Progenitor cell of endocrine pancreas (in vitro differentiated cells): ENCODE measurements around the gene INS. TPM values are rescaled to one million over a fixed set of nuclear protein-coding genes. Genes with fewer than 3 reads are reported as not detected.

Source experiments
- DNase-seq: peaks from one replicate; pipeline ENCODE4 v3.0.0; 2021; ENCODE audit warnings: low spot score; ENCODE audit not compliant: unreplicated experiment
- H3K27ac Mint-ChIP-seq: 2 replicates; pipeline ENCODE4 v1.8.0; 2021; ENCODE audit warnings: mild to moderate bottlenecking, moderate library complexity, mixed read lengths
- H3K27me3 Mint-ChIP-seq: 2 replicates; pipeline ENCODE4 v1.8.0; 2021; ENCODE audit warnings: mixed read lengths
- H3K36me3 Mint-ChIP-seq: 2 replicates; pipeline ENCODE4 v1.8.0; 2022; ENCODE audit warnings: mixed read lengths; ENCODE audit not compliant: insufficient read depth
- H3K4me1 Mint-ChIP-seq: 2 replicates; pipeline ENCODE4 v1.8.0; 2021; ENCODE audit warnings: low read depth, mixed read lengths
- H3K4me3 Mint-ChIP-seq: 2 replicates; pipeline ENCODE4 v1.8.0; 2021; ENCODE audit warnings: low read depth, mild to moderate bottlenecking, moderate library complexity, mixed read lengths
- H3K9me3 Mint-ChIP-seq: 2 replicates; pipeline ENCODE4 v1.8.0; 2021; ENCODE audit warnings: low read depth, mixed read lengths
- total RNA-seq: library from RNA; stranded (reverse); gene quantifications from 2 replicates; pipeline ENCODE4 v1.2.1, GENCODE V29; 2021
- TF ChIP-seq, protein P1 (sequence below): fragments of 200-600 bp; sonication (generic); IDR thresholded peaks from one replicate; pipeline ENCODE4 v1.5.0; 2021; ENCODE audit warnings: antibody characterized with exemption, mild to moderate bottlenecking; ENCODE audit not compliant: unreplicated experiment

Gene INS
- total RNA-seq, 1 donor from 2014 or later, result 75.2 TPM

DNA sequence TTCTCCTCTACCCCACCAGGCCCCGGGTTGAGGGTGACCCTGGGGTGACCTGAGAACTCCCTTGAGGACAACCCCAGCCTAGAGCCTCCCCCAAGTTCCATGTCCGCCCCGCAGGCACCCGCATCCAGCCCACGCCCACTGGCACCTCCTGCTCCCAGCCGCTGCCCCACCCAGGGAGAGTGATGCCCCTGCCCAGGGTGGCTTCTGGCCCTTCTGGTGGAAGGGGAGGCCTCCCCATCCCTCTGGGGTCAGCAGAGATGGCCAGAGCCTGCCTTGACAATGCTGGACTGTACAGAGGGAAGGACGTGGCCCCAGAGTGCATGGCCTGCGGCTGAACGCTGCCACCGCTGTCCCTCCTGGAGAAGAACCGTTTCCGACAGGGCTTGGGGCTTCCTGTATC lies 11.7 kb upstream of the INS start:
- no peaks in the 10 kb centered on the region for H3K36me3 Mint-ChIP-seq
- no peak overlapping the region for H3K4me3 Mint-ChIP-seq
- DNase-seq, result no peak
- H3K9me3 Mint-ChIP-seq, result no peaks in the 10 kb centered on the region
- no peak overlapping the region for H3K27ac Mint-ChIP-seq
- H3K4me1 Mint-ChIP-seq, result no peaks in the 10 kb centered on the region
- TF ChIP-seq, protein P1, sequence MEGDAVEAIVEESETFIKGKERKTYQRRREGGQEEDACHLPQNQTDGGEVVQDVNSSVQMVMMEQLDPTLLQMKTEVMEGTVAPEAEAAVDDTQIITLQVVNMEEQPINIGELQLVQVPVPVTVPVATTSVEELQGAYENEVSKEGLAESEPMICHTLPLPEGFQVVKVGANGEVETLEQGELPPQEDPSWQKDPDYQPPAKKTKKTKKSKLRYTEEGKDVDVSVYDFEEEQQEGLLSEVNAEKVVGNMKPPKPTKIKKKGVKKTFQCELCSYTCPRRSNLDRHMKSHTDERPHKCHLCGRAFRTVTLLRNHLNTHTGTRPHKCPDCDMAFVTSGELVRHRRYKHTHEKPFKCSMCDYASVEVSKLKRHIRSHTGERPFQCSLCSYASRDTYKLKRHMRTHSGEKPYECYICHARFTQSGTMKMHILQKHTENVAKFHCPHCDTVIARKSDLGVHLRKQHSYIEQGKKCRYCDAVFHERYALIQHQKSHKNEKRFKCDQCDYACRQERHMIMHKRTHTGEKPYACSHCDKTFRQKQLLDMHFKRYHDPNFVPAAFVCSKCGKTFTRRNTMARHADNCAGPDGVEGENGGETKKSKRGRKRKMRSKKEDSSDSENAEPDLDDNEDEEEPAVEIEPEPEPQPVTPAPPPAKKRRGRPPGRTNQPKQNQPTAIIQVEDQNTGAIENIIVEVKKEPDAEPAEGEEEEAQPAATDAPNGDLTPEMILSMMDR, result no peak
- peaks cover 6% of the 10 kb centered on the region for H3K27me3 Mint-ChIP-seq

DNA sequence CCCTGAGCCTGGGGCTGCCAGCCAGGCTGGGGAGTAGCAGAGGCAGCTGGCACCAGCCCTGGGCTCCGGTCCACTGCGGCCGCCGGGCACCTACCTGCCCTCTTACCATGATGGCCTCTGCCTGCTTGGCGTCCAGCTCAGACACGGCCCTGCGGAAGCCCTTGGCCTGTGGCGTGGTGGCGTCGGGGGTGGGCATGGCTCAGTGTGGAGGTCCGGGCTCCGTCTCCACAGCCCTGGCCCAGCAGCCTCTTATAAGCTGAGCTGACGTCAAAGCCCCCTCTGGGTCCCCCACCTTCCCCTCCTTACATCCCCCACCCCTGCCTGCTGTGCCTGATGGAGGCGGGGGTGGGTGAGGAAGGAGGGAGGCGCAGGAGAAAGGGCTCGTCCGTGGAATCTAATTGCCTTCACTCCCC lies 10.6 kb upstream of the INS start, which contains the start of gene TH:
TH (minus strand) TSS at position 225 of the 413 bp plus-strand sequence; CDS start at position 196, 29 bp downstream.
- peaks cover 6% of the 10 kb centered on the region for H3K27me3 Mint-ChIP-seq
- no peaks in the 10 kb centered on the region for H3K9me3 Mint-ChIP-seq
- no peaks in the 10 kb centered on the region for H3K4me1 Mint-ChIP-seq
- no peak for DNase-seq
- H3K36me3 Mint-ChIP-seq, result no peaks in the 10 kb centered on the region
- H3K4me3 Mint-ChIP-seq, result no peak within 1 kb of the TSS
- no peak within 1 kb of the TSS for H3K27ac Mint-ChIP-seq
- TF ChIP-seq, protein P1, result no peak

DNA sequence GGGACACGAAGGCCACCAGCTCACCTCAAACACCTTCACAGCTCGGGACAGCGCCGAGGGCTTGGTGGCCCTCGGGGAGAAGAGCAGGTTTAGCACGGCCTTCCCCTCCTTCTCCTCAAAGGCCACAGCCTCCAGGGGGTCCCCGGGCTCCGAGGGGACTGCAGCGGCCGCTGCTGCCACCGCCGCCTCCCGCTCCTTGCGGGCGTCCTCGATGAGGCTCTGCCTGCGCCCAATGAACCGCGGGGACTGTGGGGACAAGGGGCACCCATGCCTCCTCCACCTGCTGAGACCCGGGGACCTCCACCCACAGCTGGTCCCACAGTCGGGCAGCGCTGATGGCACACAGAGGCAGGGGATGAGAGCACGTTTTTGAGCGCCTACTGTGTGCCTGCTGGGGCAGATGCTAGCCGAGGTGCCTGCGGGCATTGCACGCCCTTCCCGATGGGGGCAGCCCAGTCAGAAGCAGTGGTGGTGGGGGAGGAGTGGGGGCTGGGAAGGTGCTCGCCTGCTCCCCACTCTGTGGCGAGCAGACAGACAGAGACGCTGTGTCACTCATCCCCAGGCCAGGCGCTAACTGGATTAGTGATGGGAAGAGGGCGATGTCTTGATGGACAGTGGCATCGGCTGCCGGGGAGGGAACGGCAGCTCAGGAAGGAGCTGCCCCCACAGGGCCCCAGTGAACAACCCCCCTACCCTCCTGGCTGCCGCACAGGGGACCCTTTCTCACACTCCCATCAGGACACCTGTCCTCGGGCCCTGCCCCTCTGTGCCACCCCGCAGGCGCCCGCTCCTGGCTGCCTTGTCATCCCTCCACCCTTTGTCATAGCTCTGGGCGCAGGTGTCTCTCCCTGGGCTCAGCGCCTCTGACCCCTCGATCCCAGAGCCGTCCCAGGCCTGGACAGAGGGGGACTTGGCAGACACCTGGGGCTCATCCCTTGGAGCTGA lies 8.9 kb upstream of the INS start:
- H3K4me3 Mint-ChIP-seq, result no peak overlapping the region
- H3K4me1 Mint-ChIP-seq, result no peaks in the 10 kb centered on the region
- DNase-seq, result no peak

DNA sequence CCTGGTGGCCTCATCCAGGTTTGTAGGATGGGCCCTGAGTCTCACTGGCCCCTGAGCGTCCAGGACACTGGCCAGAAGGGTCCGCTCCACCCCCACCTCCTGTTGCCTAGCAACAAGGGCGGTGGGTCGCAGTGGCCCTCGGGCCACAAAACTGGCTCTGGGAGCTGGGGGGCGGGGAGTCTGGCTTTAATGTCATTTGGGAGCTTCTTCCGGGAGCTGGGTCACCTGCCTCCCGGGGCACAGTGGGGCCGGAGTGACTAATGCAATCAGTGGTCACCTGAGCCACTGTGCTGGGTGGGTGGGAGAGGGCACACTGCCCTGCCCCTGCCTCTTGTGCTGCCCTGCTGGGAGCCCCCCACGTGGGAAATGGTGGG lies 8.0 kb upstream of the INS start:
- TF ChIP-seq, protein P1, result no peak
- no peaks in the 10 kb centered on the region for H3K4me1 Mint-ChIP-seq
- H3K27me3 Mint-ChIP-seq, result peaks cover 6% of the 10 kb centered on the region
- DNase-seq, result no peak
- H3K9me3 Mint-ChIP-seq, result no peaks in the 10 kb centered on the region
- H3K36me3 Mint-ChIP-seq, result no peaks in the 10 kb centered on the region
- no peak overlapping the region for H3K4me3 Mint-ChIP-seq
- no peak overlapping the region for H3K27ac Mint-ChIP-seq

More for the DNA sequence above, 8.9 kb upstream of the INS start:
- TF ChIP-seq, protein P1, result no peak
- H3K27ac Mint-ChIP-seq, result no peak overlapping the region
- H3K36me3 Mint-ChIP-seq, result no peaks in the 10 kb centered on the region
- no peaks in the 10 kb centered on the region for H3K9me3 Mint-ChIP-seq
- H3K27me3 Mint-ChIP-seq, result peaks cover 6% of the 10 kb centered on the region

DNA sequence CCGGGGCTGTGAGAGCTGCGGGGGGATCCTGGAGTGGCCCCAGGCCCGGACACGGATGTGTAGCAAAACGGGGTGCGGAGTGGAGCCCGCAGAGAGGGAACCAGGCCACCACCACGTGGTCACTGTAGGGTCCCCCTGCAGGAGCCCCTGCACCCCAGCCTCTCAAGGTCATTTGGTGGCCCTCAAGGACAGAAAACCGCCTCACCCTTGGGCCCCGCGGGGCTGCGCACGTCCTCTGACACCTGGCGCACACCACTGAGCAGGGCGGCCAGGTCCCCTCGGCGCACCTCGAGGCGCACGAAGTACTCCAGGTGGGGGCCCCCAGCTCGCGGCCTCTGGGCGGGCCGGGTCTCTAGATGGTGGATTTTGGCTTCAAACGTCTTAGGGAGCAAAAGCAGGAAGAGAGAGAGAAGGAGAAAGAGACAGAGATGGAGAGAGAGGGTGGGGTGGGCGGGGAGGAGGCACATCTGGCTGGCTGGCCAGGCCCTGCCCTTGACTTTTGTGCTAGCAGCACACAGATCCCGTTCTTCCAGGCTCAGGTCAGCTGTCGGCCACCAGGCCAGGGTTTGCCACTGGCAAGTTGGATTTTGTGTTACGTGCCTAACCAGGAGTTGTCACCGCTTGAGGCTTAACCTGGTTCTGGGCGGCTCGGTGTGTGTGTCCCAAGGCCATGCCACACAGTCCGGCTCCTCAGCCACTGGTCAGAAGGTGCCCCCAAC lies 7.4 kb upstream of the INS start:
- TF ChIP-seq, protein P1, result no peak
- no peak for DNase-seq
- Mint-ChIP-seq H3K9me3 (no peaks in the 10 kb centered on the region), H3K4me1 (no peaks in the 10 kb centered on the region), H3K4me3 (no peak overlapping the region), H3K27me3 (peaks cover 6% of the 10 kb centered on the region), H3K36me3 (no peaks in the 10 kb centered on the region), H3K27ac (no peak overlapping the region)
